Measurements from ENCODE around the gene ZNF217. TPM values are rescaled to one million over a fixed set of nuclear protein-coding genes. Genes with fewer than 3 reads are reported as not detected.
A peak's percentile ranks its signal among the peaks of the same experiment; 100 is the strongest.
"Not testable (repeated sequence)": the region's sequence is repeated elsewhere in the genome, so short reads cannot be mapped to it uniquely, and the experiment has no call there.

Gene ZNF217
- total RNA-seq, 1 donor from 2014 or later = 57.5 TPM

DNA sequence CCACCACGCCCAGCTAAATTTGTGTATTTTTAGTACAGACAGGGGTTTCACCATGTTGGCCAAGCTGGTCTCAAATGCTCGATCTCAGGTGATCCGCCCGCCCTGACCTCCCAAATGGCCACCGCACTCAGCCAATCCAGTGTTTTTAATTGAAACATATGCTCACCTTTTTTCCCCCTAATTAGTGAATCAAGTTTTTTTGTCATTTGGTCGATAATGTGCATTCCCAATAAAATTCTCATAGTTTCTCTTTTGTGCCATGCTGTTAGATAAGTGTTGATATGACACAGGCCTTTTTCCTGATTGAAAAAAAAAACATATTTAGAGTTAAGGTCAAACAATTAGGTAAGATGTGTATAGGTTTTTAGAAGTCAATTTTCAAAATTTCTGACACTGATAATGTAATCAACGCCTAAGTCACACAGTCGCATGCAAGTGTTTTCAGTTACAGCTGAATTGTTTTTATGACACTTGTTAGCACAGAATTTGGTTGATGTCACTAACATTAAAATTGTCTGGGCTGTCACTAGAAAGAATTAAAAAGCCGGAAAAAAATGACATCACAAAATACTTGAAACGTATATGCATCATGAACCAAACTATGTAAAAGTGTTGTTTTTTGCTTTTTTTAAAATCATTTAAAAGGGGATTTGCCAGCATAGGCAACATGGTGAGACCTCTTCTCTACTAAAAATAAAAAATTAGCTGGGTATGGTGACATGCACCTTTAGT lies 21.9 kb downstream of the ZNF217 start:
- H3K4me3 Mint-ChIP-seq = no peak overlapping the region
- peak overlapping the region; percentile 14 for H3K27ac Mint-ChIP-seq
- peaks cover 61% of the 10 kb centered on the region for H3K4me1 Mint-ChIP-seq (ENCODE audit: low read depth)
- H3K9me3 Mint-ChIP-seq = no peaks in the 10 kb centered on the region
- no peaks in the 10 kb centered on the region for H3K27me3 Mint-ChIP-seq (ENCODE audit: insufficient read depth)
- DNase-seq (ENCODE audit: low spot score) = no peak
- intact Hi-C loops (cut with micrococcal nuclease) = no loop called here
- H3K36me3 Mint-ChIP-seq (ENCODE audit: low read depth) = peaks cover 64% of the 10 kb centered on the region

DNA sequence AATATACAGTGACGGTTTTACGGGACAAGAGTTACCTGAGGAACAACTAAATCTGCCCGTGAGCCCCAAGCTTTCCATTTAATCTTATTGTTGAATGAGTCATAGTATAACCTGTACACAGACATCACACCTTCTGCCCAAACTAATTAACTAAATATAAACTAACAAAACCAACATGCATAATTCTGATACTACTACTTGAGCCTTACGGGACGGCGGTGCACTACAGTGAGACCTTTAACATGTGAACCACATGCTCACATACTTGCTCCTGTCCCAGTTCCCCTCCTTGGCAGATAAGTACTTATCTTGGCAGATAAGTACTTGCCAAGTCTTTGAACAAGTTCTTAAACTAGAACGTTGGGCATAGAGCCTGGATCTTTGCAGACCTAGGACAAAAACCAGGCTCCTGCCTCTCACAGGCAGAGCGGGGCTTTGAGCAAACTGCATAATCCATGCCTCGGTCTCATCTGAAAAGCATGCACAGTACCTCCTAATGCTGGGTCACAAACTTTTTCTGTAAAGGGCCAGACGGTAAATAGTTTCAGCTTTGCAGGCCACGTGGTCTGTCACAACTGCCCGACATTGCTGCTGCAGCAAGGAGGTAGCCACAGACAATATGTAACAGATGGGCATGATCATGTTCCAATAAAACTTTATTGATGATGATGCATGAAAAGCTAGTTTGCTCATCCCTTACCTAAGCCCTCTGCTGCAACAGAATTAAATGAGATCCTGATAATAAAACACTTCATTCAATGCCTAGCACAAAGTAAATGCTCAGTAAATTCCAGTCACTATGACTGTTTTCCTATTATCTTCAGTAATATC lies 23.0 kb downstream of the ZNF217 start:
- intact Hi-C loops (cut with micrococcal nuclease) = no loop called here
- no peak overlapping the region for H3K4me3 Mint-ChIP-seq
- peaks cover 61% of the 10 kb centered on the region for H3K36me3 Mint-ChIP-seq (ENCODE audit: low read depth)
- no peaks in the 10 kb centered on the region for H3K27me3 Mint-ChIP-seq (ENCODE audit: insufficient read depth)
- no peaks in the 10 kb centered on the region for H3K9me3 Mint-ChIP-seq
- H3K27ac Mint-ChIP-seq = no peak overlapping the region
- no peak for DNase-seq (ENCODE audit: low spot score)
- H3K4me1 Mint-ChIP-seq (ENCODE audit: low read depth) = peaks cover 50% of the 10 kb centered on the region

DNA sequence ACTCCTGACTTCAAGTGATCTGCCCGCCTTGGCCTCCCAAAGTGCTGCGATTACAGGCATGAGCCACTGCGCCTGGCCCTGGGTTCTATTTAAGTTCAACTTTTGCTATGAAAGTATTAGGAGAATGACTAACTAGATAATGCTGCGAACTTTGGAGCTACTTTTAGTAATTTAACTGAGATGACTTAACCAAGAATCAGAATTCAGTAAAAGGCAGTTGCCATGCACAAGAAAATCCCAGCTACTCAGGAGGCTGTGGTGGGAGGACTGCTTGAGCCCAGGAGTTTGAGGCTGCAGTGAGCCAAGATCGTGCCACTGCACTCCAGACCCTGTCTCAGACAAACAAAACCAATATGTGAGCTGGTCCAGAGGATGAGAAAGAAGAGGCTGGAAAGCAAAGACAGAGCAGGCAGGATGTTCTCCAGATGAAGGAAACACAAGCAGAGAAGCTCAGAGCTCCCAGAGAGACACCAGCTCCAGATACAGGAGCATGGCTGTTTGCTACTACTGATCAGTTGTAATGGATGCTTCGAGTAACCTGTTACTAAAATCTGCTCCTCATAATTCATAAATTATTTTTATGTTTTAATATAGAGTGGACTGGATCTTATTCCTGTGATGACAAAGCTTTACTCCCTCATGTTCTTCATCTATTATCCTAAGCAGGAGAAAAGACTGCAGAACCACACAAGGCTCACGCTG lies 23.9 kb downstream of the ZNF217 start:
- H3K9me3 Mint-ChIP-seq = no peaks in the 10 kb centered on the region
- intact Hi-C loops (cut with micrococcal nuclease) = no loop called here
- no peak overlapping the region for H3K4me3 Mint-ChIP-seq
- DNase-seq (ENCODE audit: low spot score) = no peak
- peaks cover 42% of the 10 kb centered on the region for H3K4me1 Mint-ChIP-seq (ENCODE audit: low read depth)
- H3K27me3 Mint-ChIP-seq (ENCODE audit: insufficient read depth) = no peaks in the 10 kb centered on the region
- H3K27ac Mint-ChIP-seq = no peak overlapping the region
- peaks cover 54% of the 10 kb centered on the region for H3K36me3 Mint-ChIP-seq (ENCODE audit: low read depth)

DNA sequence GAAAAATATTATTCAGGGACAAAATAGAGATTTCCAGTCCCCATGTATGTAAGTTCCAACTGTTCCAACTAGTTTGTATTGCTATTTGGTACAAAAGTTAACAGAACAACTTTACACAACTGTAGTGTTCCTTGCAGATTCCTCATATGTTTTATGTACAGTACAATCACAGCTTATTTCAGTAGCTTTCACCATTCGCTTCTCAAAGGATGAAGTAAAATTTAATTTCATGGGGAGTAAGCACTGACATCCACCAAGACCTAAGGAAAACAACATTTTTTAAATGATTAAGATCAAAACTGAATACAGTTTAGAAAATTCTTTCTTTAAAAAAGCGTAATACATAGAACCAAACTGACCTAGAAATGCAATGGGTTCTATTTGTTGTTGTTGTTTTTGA lies 24.6 kb downstream of the ZNF217 start:
- Mint-ChIP-seq H3K9me3 (no peaks in the 10 kb centered on the region), H3K4me3 (no peak overlapping the region), H3K36me3 (ENCODE audit: low read depth) (peaks cover 48% of the 10 kb centered on the region), H3K4me1 (ENCODE audit: low read depth) (peaks cover 35% of the 10 kb centered on the region), H3K27me3 (ENCODE audit: insufficient read depth) (no peaks in the 10 kb centered on the region), H3K27ac (no peak overlapping the region)
- intact Hi-C loops (cut with micrococcal nuclease) = no loop called here
- no peak for DNase-seq (ENCODE audit: low spot score)

DNA sequence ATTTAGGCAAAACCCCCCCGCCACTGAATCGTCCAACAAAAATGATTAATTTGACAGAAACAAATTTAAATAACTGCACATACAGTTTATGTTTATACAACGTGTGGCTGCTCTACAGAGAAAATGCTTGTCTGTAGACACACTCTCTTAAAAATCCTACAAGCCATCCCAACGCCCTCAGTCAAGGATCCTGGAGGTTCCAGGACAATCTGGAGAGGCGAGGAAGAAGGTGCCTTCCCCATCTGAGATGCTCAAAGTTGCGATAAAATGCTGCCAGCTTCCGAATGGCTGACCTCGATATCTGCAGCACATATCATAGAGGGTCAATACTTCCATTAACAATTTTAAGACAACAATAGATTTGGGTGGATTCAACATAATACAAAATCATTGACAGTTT lies 25.3 kb downstream of the ZNF217 start:
- H3K4me3 Mint-ChIP-seq = no peak overlapping the region
- H3K9me3 Mint-ChIP-seq = no peaks in the 10 kb centered on the region
- no peaks in the 10 kb centered on the region for H3K27me3 Mint-ChIP-seq (ENCODE audit: insufficient read depth)
- intact Hi-C loops (cut with micrococcal nuclease) = no loop called here
- H3K27ac Mint-ChIP-seq = no peak overlapping the region
- DNase-seq (ENCODE audit: low spot score) = no peak
- H3K4me1 Mint-ChIP-seq (ENCODE audit: low read depth) = peaks cover 34% of the 10 kb centered on the region
- H3K36me3 Mint-ChIP-seq (ENCODE audit: low read depth) = peaks cover 46% of the 10 kb centered on the region

DNA sequence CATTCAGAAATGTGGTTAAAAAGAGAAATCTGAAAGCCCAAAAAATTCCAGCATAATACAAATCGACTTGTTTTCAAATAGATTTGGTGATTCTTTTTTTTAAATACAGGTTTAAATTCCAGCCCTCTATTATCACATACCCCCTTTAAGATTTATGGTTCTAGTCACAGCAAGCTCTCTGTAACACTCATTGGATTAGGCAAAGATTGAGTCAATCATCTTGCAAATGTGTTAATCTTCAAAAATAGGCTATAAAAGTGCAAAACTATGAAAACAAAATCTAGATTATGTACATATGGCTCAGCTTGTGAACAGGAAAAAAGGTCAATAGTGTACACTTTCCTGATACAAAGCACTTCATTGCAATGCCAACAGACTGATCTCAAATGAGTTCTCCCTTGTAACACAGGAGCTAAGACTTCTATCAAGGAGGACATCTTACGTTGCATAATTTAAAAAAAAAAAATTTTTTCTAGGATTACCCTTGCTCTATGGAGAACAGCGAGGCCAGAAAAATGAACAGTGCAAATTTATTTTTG lies 26.2 kb downstream of the ZNF217 start:
- Mint-ChIP-seq H3K27ac (no peak overlapping the region), H3K4me3 (no peak overlapping the region), H3K4me1 (ENCODE audit: low read depth) (peaks cover 30% of the 10 kb centered on the region), H3K27me3 (ENCODE audit: insufficient read depth) (no peaks in the 10 kb centered on the region), H3K9me3 (no peaks in the 10 kb centered on the region), H3K36me3 (ENCODE audit: low read depth) (peaks cover 43% of the 10 kb centered on the region)
- intact Hi-C loops (cut with micrococcal nuclease) = no loop called here
- DNase-seq (ENCODE audit: low spot score) = no peak

DNA sequence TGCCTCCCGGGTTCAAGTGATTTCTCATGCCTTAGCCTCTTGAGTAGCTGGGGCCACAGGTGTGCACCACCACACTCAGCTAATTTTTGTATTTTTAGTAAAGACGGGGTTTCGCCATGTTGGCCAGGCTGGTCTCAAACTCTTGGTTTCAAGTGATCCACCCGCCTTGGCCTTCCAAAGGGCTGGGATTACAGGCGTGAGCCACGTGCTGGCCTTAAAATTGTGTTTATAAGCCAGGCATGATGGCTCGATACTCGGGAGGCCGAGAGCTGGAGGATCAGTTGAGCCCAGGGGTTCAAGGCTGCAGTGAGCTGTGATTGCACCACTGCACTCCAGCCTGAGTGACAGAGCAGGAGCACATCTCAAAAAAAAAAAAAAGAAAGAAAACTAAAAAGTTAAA lies 27.0 kb downstream of the ZNF217 start:
- H3K9me3 Mint-ChIP-seq; H3K27me3 Mint-ChIP-seq (ENCODE audit: insufficient read depth); H3K4me3 Mint-ChIP-seq; H3K27ac Mint-ChIP-seq; DNase-seq (ENCODE audit: low spot score); intact Hi-C loops (cut with micrococcal nuclease): not testable (repeated sequence)
- Mint-ChIP-seq H3K4me1 (ENCODE audit: low read depth) (peaks cover 21% of the 10 kb centered on the region), H3K36me3 (ENCODE audit: low read depth) (peaks cover 35% of the 10 kb centered on the region)

DNA sequence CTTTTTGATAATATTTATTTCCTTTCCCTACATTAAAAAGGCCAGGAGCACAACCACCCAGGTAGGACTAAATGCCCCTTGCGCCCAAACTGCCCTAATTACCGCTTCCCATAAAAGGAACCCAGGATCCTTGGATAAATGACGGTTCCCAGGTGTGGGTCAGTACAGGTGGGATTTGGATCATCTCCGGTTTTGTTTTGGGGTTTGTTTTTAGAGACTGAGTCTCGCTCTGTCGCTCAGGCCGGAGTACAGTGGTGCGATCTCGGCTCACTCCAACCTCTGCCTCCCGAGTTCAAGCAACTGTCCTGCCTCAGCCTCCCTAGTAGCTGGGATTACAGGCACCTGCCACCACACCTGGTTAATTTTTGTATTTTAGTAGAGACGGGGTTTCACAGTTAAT lies 28.4 kb downstream of the ZNF217 start:
- H3K9me3 Mint-ChIP-seq = no peaks in the 10 kb centered on the region
- no peak for DNase-seq (ENCODE audit: low spot score)
- H3K36me3 Mint-ChIP-seq (ENCODE audit: low read depth) = peaks cover 26% of the 10 kb centered on the region
- intact Hi-C loops (cut with micrococcal nuclease) = no loop called here
- no peak overlapping the region for H3K4me3 Mint-ChIP-seq
- H3K4me1 Mint-ChIP-seq (ENCODE audit: low read depth) = peaks cover 11% of the 10 kb centered on the region
- no peaks in the 10 kb centered on the region for H3K27me3 Mint-ChIP-seq (ENCODE audit: insufficient read depth)
- no peak overlapping the region for H3K27ac Mint-ChIP-seq

DNA sequence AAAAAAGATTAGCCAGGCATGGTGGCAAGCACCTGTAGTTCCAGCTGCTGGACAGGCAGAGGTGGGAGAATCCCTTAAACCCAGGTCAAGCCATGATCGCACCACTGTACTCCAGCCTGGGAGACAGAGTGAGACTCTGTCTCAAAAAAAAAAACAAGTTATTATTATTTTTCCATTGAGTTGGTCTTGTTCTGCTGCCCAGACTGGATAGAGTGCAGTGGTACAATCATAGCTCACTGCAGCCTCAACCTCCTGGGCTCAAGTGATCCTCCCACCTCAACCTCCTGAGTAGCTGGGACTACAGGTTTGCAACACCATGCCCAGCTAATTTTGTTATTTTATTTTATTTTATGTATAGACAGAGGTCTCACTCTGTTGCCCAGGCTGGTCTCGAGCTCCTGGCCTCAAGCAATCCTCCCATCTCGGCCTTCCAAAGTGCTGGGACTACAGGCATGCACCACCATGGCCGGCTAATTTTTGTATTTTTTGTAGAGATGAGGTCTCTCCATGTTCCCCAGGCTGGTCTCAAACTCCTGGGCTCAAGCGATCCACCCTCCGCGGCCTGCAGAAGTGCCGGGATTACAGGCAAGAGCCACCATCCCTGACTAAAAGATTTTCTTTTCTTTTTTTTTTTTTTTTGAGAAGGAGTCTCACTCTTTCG lies 31.4 kb downstream of the ZNF217 start:
- H3K4me3 Mint-ChIP-seq; H3K9me3 Mint-ChIP-seq; H3K4me1 Mint-ChIP-seq (ENCODE audit: low read depth); H3K27me3 Mint-ChIP-seq (ENCODE audit: insufficient read depth); intact Hi-C loops (cut with micrococcal nuclease); DNase-seq (ENCODE audit: low spot score); H3K27ac Mint-ChIP-seq: not testable (repeated sequence)
- H3K36me3 Mint-ChIP-seq (ENCODE audit: low read depth) = peaks cover 13% of the 10 kb centered on the region

DNA sequence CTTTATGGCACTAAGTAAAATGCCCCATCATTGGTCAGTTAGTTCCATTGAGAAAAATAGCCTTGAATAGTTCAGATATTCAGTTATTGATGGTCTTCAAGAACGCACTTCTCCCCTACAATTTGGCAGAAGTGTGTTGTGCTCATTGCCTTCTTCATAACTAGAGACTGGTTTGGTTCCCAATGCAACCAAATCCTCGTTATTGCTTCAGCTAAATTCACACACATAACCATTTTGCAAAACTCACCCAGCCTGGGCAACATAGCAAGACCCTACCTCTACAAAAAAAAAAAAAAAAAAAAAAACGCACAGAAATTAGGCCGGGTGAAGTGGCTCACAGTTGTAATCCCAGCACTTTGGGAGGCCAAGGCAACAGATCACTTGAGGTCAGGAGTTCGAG lies 32.1 kb downstream of the ZNF217 start:
- Mint-ChIP-seq H3K27ac (no peak overlapping the region), H3K36me3 (ENCODE audit: low read depth) (peaks cover 10% of the 10 kb centered on the region), H3K4me1 (ENCODE audit: low read depth) (no peaks in the 10 kb centered on the region), H3K9me3 (no peaks in the 10 kb centered on the region), H3K27me3 (ENCODE audit: insufficient read depth) (no peaks in the 10 kb centered on the region), H3K4me3 (no peak overlapping the region)
- DNase-seq (ENCODE audit: low spot score) = no peak
- intact Hi-C loops (cut with micrococcal nuclease) = no loop called here

DNA sequence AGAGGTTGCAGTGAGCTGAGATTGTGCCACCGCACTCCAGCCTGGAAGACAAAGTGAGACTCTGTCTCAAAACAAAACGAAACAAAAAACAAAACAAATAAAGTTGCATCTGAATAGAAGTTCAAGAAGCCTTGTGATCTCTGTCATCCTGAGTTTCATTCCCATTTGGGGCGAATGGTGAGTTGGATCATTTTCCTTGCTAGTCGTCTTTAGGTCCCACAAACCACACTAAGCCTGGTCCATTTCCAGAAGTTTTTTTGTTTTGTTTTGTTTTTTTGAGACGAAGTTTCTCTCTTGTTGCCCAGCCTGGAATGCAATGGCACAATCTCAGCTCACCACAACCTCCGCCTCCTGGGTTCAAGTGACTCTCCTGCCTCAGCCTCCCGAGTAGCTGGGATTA lies 33.8 kb downstream of the ZNF217 start:
- Mint-ChIP-seq H3K9me3 (no peaks in the 10 kb centered on the region), H3K27me3 (ENCODE audit: insufficient read depth) (no peaks in the 10 kb centered on the region), H3K4me1 (ENCODE audit: low read depth) (no peaks in the 10 kb centered on the region), H3K4me3 (no peak overlapping the region), H3K27ac (no peak overlapping the region), H3K36me3 (ENCODE audit: low read depth) (peaks cover 4% of the 10 kb centered on the region)
- DNase-seq (ENCODE audit: low spot score) = no peak
- intact Hi-C loops (cut with micrococcal nuclease) = no loop called here

DNA sequence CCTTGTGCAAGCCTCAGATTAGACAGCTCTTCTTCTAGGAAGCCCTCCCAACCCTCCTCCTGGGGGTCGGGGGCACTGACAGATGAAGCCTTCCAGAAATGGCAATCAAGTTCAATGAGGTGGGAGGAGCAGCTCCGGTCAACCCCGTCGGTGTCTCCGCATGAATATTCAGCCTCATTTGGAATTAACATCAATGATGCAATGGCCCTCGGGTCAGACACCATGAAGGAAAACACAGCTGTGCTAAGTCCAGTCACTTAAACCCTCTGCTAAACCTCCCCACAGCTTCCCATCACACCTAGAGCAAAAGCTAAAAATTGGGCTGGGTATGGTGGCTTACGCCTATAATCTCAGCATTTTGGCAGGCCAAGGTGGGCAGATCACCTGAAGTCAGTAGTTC lies 36.5 kb downstream of the ZNF217 start:
- intact Hi-C loops (cut with micrococcal nuclease) = no loop called here
- Mint-ChIP-seq H3K36me3 (ENCODE audit: low read depth) (peaks cover 4% of the 10 kb centered on the region), H3K9me3 (no peaks in the 10 kb centered on the region), H3K27me3 (ENCODE audit: insufficient read depth) (no peaks in the 10 kb centered on the region), H3K4me1 (ENCODE audit: low read depth) (no peaks in the 10 kb centered on the region), H3K27ac (no peak overlapping the region), H3K4me3 (no peak overlapping the region)
- DNase-seq (ENCODE audit: low spot score) = no peak
